Measurements from ENCODE around the gene SLC43A1.

Gene SLC43A1

DNA sequence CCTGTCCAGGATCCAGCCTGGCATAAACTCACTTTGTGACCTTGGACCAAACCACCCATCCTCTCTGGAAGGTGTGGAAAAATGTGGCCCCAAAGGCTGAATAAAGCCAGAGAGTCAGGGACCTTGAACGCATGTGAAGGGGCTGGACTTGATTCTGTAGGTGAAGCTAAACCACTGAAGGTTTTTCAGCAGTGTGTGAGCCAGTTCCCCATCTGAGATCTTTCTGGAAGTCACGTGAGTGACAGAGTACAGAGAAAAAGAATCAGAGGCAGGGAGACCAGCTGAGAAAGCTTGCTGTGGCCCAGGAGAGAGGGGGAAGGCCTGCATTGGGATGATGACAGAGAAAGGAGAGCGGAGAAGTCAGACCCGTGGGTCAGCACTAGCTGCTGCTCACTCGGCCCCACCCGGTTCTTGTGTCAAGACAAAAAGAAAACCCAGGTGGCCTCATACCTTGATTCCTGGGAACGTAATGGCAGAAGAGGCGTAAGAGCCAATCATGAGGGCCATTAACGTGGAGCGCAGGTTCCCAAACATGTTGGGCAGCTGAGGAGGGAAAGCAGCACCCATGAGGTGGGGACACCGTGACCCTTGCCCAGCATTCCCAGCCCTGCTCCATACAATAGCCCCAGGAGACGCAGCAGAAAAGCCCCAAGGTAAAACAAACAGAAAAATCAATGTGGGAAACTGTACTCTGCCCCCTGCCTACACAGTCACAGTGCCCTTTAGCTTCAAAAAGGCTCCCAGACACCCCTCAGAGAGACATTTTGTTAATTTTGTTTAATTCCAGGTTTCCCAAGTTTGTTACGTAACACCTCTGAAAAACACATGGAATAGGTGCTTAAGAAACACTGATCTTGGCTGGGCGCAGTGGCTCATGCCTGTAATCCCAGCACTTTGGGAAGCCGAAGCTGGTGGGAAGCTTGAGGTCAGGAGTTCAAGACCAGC, 17.9 kb downstream of the SLC43A1 start:
- no peak for DNase-seq (ENCODE audit: low read depth in 2 of 2)

DNA sequence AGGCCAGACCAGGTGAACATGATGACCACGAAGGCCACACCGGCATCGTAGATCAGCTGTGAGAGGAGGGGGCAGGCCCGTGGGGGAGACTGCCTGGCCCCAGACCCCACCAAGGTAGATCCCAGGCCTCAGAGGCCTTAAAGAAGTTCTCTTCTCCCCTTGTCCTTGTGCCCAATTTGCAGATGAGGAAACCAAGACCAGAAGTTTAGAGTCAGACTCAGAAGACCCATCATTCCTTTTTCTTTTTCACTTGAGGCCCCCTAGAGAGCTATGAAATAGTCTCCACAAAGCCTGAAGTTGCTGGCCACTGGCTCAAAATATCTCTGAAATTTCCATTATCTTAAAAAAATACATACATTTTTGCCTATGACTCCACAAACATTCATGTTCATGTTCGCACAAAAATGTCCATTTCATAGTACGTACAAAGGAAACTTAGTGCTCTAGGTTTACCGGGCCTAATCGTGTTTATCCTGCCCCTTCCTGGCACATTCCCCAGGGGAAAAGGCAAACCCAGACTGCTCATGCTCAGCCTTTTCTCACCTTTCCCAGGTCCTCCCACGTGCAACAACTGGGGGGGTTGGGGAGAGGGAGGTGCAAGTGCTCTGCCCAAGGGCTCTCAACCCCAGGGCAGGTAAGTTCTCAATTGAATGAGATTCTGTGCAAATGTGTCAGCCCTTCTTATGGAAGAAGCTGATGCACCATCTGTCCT, 19.2 kb downstream of the SLC43A1 start:
- no peak for DNase-seq (ENCODE audit: low read depth in 2 of 2)

DNA sequence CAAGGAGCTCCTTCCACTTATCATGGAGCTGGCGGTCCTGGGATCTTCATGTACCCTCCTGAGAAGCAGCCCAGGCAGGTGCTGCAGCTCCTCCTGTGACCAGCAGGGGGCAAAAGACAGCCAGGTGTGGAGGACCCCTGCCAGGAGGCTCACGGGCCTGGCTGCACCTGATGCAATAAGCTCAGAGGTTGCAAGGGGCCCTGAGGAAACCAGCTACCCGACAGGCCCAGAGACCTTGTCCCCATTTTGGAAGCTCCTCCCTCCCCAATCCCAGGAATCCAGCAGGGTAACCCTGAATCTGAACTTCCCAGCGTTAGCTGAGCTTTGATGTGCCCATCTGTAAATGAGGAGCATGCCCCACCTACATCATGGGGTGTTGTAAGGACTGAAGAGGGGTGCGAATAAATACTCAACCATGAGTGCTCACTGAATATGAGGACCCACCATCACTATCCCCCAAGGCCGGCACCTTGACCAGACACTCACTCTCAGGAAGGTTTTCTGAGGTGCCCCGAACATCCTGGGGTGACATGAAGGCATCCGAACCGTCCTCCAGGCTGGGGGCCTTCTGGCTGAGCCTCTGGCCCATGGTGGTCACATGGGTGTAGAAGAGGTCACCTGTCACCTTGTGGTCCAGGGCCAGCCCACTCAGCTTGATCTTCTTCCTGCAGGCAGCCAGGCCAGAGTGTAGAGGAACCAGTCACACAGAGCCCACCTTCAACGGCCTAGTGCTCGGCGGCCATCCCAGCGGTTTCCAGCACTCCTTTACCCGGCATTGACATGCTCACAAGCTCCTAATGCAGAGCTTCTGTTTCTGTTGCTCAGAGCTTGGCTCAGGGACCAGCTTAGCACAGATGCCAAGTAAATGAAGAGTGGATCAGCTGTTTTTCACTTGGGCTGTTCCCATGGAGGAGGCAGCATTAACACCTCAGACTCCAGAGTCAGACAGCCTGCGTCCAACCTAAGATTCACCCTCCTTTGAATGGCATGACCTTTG, 21.7 kb downstream of the SLC43A1 start:
- DNase-seq (ENCODE audit: low read depth in 2 of 2), result peak; percentile 50 to 54

DNA sequence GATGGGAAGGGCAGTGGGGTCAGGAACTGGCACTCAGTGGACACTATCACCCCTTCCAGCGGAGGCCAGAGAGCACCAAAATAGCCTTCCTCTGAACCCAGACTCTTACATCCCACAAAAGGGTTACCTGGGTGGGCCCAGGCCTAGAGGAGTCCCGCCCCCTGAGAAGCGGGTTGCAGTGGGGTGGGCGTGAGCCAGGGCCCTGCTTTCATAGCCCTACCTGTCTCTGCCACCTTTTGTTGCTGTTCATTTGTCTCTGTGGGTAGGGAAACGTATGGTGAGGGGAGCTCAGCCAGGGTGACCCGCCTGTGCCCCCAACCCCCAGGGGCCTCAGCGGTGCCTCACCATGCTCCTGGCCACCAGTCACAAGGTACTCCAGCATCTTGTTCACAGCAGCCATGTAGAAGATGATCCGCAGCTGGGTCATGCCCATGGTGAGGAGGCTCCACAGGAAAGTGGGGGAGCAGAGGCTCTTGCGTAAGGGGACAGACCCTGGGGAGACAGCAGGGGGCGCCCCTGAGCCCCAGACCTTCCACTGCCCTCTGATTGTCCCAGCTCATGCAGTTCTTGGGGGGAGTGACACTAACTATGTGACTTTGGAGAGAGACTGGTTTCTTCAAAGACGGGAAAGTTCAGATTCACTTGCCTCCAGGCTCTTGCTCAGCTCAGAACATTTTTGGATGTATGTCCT, 24.0 kb downstream of the SLC43A1 start:
- no peak for DNase-seq (ENCODE audit: low read depth in 2 of 2)

DNA sequence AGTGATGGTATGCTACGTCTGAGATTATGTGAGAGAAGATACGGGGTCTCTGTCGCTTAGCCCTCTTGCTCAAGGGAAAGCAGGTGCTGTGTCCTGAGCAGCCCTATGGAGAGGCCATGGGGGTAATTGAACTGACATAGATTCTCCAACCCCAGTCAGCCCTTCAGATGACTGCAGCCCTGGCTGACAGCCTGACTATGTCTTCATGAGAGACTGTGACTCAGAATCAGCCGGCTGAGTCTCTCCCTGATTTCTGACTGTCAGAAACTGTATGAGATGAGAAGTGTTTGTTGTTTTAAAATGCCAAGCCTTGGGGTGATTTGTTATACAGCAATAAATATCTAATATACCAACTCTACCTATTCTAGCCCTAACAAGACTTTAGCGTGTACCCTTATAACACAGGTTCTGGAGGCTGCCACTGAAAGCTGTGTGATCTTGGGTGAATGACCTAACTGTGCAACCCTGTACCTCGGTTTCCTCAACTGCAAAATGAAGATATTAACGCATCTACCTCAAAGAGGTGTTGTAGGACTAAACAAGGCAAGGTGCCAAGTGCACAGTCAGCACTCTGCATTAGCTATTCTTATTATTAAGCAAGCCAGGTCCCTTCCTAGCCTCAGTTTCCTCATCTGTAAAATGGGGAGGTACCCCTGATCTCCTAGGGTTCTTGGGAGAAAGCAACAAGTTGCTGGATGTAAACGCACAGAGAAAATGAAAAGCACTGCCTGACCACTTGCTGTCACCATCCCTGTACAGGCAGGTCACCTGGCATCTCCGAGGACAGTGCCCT, 24.9 kb downstream of the SLC43A1 start:
- DNase-seq (ENCODE audit: low read depth in 2 of 2), result no peak

DNA sequence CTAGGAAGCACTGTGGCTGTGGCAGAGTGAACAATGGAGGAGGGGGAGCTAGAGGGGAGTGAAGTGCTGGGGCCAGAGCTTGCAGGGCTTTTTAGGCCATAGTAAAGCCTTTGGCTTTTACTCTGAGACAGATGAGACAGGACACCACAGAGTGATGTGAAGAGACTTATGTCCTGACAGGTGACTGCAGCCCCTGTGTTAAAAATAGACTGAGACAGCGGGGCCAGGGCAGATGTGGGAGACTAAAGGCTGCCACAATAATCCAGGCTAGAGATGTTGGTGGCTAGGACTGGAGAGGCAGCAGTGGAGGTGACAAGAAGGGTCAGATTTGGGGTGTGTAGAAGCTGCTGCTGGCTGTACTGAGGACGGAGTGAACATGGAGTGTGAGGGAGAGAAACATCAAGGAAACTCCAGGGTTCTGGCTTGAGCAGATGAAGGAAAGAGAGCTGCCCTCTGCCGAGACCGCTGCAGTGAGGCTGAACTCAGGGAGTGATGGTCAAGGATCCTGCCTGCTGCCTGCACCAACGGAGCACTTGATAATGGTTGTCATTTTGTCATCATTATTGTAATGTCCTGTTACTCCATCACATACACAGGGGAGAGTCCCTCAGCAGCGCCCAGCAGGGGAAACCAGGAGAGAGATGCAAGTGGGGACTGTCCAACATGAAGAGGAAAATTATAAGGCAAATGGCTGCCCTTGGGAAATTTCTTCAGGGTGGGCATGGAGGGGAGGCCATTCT, 27.4 kb downstream of the SLC43A1 start:
- DNase-seq (ENCODE audit: low read depth in 2 of 2), result no peak

DNA sequence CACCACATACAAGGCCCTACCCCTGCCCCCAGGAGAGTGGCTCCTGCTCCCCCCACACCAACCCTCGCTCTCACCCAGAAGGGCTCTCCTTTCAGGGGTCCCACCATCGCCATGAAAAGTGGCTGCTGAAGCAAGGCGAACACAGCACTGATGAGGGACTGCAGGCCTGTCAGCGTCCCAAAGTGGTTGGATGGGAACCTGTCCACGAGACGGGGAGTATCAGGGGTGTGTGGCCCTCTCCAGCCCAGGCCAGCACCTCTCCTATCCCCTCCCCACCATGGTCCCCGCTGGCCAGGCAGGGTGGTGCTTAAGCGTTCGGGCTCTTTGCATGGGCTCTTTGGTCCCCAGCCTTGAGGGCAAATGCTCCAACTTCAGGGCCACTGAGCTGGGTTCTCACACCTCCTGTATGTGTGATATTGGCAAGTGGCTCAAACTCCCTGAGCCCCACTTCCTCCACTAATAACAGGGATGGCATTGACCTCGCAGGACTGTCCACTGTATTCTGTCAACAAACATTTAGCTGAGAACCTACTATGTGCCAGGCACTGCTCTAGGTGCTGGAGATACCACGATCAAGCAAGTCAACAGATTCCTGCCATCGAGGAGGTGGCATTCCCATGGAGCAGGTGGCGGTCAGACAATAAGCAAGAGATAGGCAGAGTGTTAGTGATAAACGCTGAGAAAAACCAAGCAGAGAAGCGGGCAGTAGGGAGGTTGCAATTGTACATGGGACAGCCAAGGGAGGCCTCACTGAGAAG, 28.3 kb downstream of the SLC43A1 start:
- no peak for DNase-seq (ENCODE audit: low read depth in 2 of 2)

DNA sequence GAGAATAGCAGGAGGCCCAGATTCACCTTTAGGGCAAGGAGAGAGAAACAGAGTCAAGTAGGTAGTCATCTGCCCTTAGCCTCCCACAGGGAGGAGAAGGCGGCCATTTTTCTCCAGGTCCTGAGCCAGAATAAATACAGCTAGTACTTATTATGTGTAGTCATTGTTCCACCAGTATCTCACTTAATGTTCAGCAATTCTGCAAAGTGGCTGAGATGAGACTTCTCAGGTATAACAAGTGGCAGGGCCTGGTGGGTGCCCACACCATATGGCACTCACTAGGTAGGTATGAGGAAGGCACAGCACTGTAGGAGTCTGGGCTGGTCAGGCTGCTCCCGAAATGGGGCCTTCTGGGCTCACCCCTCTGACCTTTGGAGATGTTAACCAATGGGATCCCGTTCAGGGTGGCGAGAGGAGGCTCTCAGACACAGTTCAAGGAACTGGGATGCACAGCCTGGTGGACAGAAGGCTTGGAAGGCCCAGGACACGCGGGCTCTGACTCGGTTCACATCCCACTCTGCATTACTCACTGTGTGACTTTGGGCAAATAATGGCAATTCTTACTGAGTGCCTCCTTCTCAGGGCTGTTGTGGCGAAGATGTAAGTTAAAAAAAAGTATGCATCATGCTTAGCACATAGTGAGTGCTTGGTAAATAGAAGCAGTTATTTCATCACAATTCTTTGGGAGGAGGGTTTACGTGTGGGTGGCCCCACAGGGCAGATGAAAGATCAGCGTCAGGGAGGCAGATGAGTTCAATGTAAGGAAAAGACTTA, 30.1 kb downstream of the SLC43A1 start:
- DNase-seq (ENCODE audit: low read depth in 2 of 2), result no peak

DNA sequence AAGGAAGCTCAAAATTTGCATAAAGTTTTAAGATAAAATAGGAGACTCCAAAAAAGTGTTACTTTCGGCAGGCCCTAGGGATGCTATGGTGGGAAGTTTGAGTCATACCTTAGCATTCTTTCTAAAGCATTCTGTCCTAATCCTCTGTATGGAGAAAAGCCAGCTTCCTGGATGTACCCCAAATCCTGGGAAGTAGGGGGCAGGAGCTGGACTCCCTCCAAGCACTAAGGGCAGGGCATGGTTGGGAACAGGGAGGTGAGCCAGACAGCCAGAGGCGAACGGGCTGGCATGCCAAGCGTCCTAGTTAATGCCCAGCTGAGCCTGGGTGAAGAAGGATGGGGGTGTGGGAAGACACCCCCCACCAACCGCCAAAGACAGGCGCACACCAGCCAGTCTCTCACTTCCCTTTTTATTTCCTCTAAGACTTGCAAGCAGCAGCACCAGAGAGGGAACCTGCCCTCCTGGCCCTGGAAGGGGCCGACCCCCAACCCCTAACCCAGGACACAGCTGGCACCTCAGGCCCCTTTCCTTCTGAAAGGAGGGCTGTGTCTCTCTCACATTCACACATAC, 31.3 kb downstream of the SLC43A1 start:
- no peak for DNase-seq (ENCODE audit: low read depth in 2 of 2)

DNA sequence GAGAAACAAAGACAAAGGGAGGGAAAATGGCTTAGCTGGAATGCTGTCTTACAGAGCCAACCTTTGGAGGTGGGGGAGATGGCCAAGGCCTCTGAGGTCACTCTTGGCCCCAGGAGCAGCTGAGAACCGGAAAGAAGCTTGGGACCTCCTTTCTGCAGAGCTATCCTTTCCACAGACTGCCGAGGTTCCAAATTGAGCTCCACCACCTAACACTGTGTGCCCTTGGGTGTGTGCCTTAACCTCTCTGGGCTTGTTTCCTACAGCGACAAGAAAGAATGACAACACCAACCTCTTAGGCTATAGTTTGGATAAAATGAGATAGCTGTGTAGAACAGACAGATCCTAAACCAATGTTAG, 32.0 kb downstream of the SLC43A1 start:
- no peak for DNase-seq (ENCODE audit: low read depth in 2 of 2)

DNA sequence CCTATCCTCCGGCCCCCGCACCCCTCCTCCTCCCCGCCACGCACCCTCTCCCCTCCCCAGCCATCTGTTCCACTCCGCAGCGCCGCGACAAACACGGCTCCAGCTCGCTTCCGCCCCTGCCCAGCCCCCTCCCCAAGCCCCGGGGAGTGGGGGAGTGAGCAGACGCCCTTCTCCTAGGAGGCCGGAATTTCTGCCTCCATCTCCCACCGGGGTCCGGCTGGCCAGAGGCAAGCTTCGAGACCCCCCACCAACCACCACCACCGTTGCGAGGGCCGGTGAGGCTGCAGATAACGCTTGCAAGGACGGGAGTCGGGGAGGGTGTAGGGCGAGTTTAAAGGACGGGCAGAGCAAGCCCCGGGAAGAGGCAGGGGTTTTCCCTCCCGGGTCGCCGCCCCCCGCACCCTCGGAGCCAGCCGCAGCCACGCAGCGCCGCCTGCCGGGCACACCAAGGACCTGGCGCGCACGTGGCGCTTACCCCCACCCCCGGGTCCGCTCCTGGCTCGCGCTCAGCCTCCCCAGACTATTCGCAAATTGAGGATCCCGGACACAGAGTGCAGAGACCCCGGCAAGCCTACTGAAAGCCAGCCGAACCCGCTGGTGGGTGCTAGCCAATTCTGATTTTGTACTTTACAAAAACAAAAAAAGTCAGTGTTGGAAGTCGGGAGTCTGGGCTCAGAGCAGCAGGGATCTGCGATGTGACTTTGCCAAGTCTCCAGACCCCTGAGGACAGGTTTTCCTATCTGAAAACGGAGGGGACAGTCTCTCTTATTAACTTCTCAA, 32.5 kb downstream of the SLC43A1 start:
- peak in 1 of 2 donors; percentile 35 for DNase-seq (ENCODE audit: low read depth in 2 of 2)

DNA sequence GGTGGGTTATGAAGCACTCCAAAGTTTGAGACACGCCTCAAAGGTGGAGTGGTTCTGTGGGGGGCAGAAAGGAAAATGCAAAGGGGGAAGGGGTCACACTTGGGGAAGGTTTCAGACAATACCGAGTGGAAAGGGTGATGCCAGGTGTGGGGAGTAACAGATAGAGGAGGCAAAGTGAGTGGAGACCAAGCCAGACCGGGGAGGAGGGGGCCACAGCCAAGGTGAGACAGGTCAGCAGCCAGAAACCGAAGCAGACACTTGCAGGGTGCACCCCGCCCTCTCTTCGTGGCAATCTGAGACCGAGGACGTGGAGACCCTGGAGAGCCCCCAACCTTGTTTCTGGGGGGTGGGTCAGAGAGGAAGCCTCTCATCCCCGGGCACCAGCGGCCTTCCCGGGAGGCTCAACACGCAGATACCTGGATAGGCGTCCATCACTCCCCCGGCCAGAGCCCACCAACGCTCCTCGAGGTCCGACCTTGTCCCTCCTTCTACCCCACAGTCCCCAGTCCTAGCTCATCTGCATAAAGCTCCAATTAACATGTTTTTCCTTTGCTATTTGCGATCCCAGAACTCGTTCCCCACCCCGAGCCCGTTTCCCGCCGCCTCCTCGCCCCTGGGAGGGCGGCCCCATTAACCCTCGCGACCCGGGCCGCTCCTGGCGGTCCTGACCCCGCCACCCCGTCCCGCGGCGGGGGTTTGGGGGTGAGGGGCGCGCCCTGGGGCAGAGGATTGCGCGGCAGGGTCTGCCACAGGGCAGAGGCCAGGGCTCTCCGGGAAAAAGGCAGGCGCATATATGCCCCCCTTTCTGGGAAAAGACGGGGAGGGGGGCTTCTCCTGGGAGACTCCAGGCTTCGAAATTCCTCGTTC, 33.4 kb downstream of the SLC43A1 start:
- no peak for DNase-seq (ENCODE audit: low read depth in 2 of 2)

DNA sequence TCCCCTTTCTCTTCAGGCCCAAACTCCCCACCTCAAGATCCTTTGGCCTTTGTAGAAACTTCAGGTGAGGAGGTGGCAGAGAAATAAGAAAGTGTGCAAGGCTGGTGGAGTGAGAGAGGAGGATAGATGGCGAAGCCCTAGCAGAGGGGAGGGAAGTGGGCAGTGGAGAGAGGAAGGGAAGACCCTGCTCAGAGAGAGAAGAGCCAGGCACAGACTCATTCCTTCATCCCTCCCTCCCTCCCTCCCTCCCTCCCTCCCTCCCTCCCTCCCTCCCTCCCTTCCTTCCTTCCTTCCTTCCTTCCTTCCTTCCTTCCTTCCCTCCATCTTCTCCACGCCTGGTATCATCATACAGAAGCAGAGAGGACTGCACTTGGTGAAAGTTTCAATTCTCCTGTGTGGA, 34.2 kb downstream of the SLC43A1 start:
- DNase-seq (ENCODE audit: low read depth in 2 of 2), result no peak

DNA sequence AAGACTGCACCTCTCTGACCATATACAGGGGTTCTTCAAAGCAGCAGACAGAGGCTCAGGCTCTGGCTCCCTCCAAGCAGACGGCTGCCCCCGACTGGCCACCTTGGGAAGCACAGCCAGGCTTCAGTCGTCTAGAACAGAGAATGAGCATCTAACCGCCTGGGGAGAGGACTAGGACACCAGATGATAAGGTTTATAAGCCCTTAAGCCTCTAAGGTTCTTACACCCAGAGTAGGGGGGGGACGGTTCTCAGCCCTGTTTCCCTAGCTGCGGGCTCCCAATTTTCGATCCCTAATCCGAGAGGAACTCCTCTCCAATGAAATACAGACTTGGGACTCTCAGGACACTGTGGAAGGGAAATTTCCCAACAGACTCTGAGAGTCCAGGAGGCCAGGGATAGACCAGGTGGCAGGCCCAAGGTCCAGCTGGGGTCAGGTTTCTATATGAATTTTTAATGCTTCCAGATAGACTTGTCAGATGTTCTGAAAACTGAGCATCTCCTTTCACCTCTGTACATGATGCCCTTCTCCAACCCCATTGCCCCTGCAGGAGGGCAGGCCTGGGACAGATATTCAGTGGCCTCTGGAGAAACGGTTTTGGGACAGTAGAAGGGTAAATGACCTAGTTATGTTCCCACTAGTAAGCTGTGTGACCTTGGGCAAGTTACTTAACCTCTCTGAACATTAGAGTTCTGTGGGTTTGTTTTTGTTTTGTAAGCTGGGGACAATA, 34.9 kb downstream of the SLC43A1 start:
- peak; percentile 40 to 45 for DNase-seq (ENCODE audit: low read depth in 2 of 2)

DNA sequence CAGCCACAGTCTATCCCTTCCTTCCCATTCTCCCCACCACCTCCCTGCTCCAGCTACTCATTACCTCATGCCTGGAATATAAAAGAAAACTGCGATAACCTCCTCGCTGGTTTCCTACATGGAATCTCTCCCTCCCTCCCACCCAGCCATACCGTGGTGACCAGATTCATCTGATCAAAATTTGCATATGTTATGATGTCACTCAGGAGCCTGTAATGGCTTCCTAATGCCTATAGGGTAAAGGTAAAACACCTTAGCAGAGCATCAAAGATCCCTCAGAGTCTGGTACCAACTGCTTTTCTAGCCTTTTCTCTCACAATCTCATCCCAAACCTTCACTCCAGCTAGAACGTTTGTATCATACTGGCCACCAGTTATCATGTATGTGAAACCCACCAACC, 35.6 kb downstream of the SLC43A1 start:
- no peak for DNase-seq (ENCODE audit: low read depth in 2 of 2)

Data from stimulated activated CD8-positive, alpha-beta memory T cell treated with anti-CD3 and anti-CD28 coated beads, Interleukin-2, amount 100 ng/mL, for 1 hour (primary cell).